Stimulated activated naive CD4-positive, alpha-beta T cell (primary cell): ENCODE results near the gene TRMT61A.

ENCODE experiments used
- DNase-seq, 6 experiments: peaks; one replicate each; lab custom pipeline; 2025; lab: John Stamatoyannopoulos, UW

TRMT61A gene

DNA sequence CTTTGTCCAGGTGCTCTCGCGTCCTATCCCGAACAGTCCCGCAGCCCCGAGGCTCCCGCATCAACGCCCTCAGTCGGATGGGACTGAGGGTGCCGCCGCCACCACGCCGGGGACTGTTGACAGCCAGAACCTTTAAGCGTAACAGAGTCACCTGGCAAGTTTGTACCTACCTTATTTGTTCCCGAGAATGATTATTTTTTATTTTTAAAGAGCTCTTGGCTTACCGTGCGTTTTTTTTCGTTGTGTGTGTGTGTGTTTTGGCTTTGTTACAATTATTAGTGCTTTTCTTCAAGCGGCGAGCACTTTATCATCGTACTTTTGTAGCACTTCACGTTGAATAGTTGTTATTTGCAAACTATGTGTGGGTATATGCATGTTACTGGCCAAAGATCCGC, 34.2 kb downstream of the TRMT61A start:
- no peak for DNase-seq

GRCh38 chr14:103563844-103564505, 35.0 kb downstream of the TRMT61A start:
- no peak for DNase-seq

GRCh38 chr14:103568952-103569351, 40.0 kb downstream of the TRMT61A start:
- no peak for DNase-seq

- DNase-seq: no peak
These were observed 40.4 kb downstream of the TRMT61A start for GRCh38 chr14:103569408-103569807.

DNA sequence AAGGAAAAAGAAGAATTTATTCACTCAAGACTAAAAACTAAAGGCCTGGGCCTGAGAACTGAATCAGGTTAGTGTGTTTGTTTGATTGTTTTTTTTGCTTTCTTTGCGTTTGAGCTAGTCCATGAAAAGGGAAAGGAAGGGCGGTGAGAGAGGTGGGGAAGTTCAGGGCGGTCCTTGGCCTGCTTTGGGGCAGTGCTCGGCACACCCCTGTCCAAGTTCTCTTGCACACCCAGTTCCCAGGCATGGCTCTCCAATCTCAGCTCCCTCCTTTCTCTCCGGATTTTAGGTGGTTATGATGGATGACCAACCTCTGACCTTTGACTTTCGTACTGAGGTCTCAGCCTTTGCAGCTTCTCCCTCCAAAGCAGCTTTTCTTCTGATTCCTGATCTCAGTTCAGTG, 45.1 kb downstream of the TRMT61A start:
- no peak for DNase-seq

DNA sequence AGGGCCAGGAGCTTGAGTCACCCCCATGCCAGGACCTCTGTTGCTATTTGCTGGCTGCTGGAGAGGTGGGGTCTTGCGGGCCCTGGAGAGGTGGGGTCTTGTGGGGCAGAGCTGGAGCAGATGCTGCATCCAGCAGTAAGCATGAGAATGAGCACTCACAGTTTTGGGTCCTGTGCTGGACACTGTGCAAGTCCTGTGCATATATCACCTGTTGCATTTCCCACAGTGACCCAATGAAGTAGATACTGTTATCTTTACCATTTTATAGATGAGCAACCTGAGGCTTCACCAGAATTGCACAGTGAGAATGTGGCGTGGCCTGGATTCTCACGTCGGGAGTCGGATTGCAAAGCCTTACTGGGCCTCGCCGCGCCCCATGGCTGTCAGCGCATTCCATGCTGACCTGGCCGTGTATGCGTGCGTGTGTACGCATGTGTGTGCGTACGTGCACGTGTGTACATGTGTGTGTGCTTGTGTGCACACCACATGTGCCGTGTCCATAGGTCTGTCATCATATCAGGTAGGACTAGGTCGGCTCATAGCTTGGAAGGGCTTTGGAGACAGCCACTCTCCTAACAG, 45.8 kb downstream of the TRMT61A start:
- no peak for DNase-seq

- DNase-seq: no peak
These were observed 47.5 kb downstream of the TRMT61A start for GRCh38 chr14:103576371-103577024.

DNA sequence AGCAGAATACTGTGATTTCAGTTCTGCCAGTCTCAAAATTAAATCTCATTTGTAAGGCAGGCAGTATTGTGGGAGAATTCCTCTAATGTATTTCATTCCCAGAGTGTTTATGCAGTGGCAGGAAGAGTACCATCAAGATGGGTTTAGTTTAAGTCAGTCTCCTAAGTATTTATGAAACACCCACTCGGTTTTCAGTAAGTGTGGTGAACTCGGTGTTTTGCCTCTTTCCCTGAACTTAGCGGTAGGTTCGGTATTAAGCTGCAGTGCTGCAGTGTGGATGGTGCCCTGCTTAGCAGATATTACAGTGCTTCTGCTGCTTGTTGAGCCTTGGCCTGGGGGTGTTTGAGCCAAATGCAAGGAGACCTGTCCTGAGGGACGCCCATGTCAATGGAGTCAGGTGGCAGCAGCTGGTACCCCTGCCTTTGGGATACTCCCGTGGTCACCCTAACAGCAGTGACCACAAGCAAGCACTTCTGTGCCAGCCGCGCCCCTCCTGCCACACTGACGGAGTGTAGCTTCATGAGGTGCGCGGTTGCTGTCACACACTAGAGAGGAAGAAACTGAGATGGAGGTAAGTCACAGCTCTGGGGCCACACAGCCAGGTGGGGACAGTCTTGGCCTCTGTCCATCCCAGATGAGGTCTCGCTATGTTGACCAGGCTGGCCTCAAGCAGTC, 49.5 kb downstream of the TRMT61A start:
- DNase-seq: no peak

GRCh38 chr14:103581206-103581605, 52.2 kb downstream of the TRMT61A start:
- DNase-seq: no peak

GRCh38 chr14:103581954-103582703, 53.1 kb downstream of the TRMT61A start:
- no peak for DNase-seq

DNA sequence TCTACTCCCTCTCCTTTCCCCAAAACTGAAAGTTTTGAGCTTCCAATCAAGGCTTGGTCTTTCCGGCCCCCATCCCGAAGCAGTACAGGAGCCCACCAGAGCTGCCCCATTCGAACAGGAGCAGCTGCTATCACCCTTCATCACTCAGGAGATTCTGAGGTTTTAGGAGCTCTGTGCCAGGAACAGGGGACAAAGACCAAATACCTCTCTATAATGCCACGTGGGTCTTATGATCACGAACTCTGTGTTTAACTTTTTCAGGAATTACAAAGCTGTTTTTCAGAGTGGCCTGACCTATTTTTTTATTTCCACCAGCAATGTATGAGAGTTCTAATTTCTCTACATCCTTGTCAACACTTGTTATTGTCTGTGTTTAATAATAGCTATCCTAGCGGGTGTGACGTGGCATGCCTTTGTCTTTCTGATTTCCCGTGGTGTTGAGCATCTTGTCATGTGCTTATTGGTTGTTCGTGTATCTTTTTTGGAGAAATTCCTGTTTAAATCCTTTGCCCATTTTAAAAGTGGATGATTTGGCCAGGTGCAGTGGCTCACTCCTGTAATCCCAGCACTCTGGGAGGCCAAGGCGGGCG, 55.4 kb downstream of the TRMT61A start:
- DNase-seq: no peak
